ENCODE measurements around the gene C16orf95. TPM values are rescaled to one million over a fixed set of nuclear protein-coding genes. Genes with fewer than 3 reads are reported as not detected.
A peak's percentile ranks its signal among the peaks of the same experiment; 100 is the strongest.

Gene C16orf95
- polyA plus RNA-seq, 1 donor from 2014 or later, result 5.9 TPM

- no peak overlapping the region for H3K4me2 ChIP-seq (ENCODE audit: low read length)
- no peak for TF ChIP-seq CTCF (IDR thresholded peaks at IDR 0.05; ENCODE audit: poor library complexity, severe bottlenecking)
- TF ChIP-seq POLR2AphosphoS5 (IDR thresholded peaks at IDR 0.05), result no peak
- TF ChIP-seq TAF1 (IDR thresholded peaks at IDR 0.05; ENCODE audit: low read depth), result no peak
- no peak for TF ChIP-seq SMC3 (conservative IDR thresholded peaks at IDR 0.05; ENCODE audit: poor library complexity)
- no peak for TF ChIP-seq REST (IDR thresholded peaks at IDR 0.05; ENCODE audit: borderline replicate concordance)
- no peak for TF ChIP-seq EZH2 (IDR thresholded peaks at IDR 0.05; ENCODE audit: borderline replicate concordance, insufficient read depth, low read length, poor library complexity, severe bottlenecking)
- TF ChIP-seq RAD21 (conservative IDR thresholded peaks at IDR 0.05), result no peak
- no peak for TF ChIP-seq MXI1 (conservative IDR thresholded peaks at IDR 0.05; ENCODE audit: poor library complexity, severe bottlenecking)
- TF ChIP-seq EP300 (conservative IDR thresholded peaks at IDR 0.05; ENCODE audit: poor library complexity, severe bottlenecking), result no peak
- no peak overlapping the region for H2AFZ ChIP-seq (ENCODE audit: low read depth, low read length)
- H3K4me3 ChIP-seq (ENCODE audit: low read length), result no peak overlapping the region
- H3K79me2 ChIP-seq (replicated peaks; ENCODE audit: insufficient read depth, low read length), result no peaks in the 10 kb centered on the region
- no peaks in the 10 kb centered on the region for H4K20me1 ChIP-seq (ENCODE audit: insufficient read depth)
- H3K9me3 ChIP-seq (ENCODE audit: low read length), result no peaks in the 10 kb centered on the region
- H3F3A ChIP-seq (ENCODE audit: insufficient read depth, low read length, poor library complexity, severe bottlenecking), result no peaks in the 10 kb centered on the region
- H3K9ac ChIP-seq (ENCODE audit: low read length), result no peak overlapping the region
- H3K27me3 ChIP-seq (ENCODE audit: insufficient read depth, low read depth, low read length), result no peaks in the 10 kb centered on the region
- no peaks in the 10 kb centered on the region for H3K9me2 ChIP-seq (ENCODE audit: insufficient read depth, low read length)
- H3K36me3 ChIP-seq (ENCODE audit: insufficient read depth, low read length), result no peaks in the 10 kb centered on the region
- H3K27ac ChIP-seq (ENCODE audit: low read length), result no peak overlapping the region
Observed at GRCh38 chr16:87298857-87299465, 18.2 kb downstream of the C16orf95 start.

- Histone ChIP-seq H3K9me3 (ENCODE audit: low read length) (no peaks in the 10 kb centered on the region), H2AFZ (ENCODE audit: low read depth, low read length) (no peak overlapping the region), H3K27me3 (ENCODE audit: insufficient read depth, low read depth, low read length) (no peaks in the 10 kb centered on the region), H3F3A (ENCODE audit: insufficient read depth, low read length, poor library complexity, severe bottlenecking) (no peaks in the 10 kb centered on the region), H3K79me2 (replicated peaks; ENCODE audit: insufficient read depth, low read length) (no peaks in the 10 kb centered on the region), H3K27ac (ENCODE audit: low read length) (no peak overlapping the region), H3K4me3 (ENCODE audit: low read length) (no peak overlapping the region), H4K20me1 (ENCODE audit: insufficient read depth) (no peaks in the 10 kb centered on the region), H3K4me2 (ENCODE audit: low read length) (no peak overlapping the region), H3K9ac (ENCODE audit: low read length) (no peak overlapping the region), H3K9me2 (ENCODE audit: insufficient read depth, low read length) (no peaks in the 10 kb centered on the region), H3K36me3 (ENCODE audit: insufficient read depth, low read length) (no peaks in the 10 kb centered on the region)
- TF ChIP-seq MXI1 (conservative IDR thresholded peaks at IDR 0.05; ENCODE audit: poor library complexity, severe bottlenecking) (no peak), SMC3 (conservative IDR thresholded peaks at IDR 0.05; ENCODE audit: poor library complexity) (peak; percentile 61), POLR2AphosphoS5 (IDR thresholded peaks at IDR 0.05) (no peak), REST (IDR thresholded peaks at IDR 0.05; ENCODE audit: borderline replicate concordance) (no peak), RAD21 (conservative IDR thresholded peaks at IDR 0.05) (peak; percentile 38), EP300 (conservative IDR thresholded peaks at IDR 0.05; ENCODE audit: poor library complexity, severe bottlenecking) (no peak), TAF1 (IDR thresholded peaks at IDR 0.05; ENCODE audit: low read depth) (no peak), CTCF (IDR thresholded peaks at IDR 0.05; ENCODE audit: poor library complexity, severe bottlenecking) (peak; percentile 50)
Observed at GRCh38 chr16:87297918-87298631, 19.1 kb downstream of the C16orf95 start.

Data from neural cell (in vitro differentiated cells).